Right lung (tissue), 5 donors: ENCODE data around the gene CHMP4B. TPM values are rescaled to one million over a fixed set of nuclear protein-coding genes. Genes with fewer than 3 reads are reported as not detected.
A peak's percentile ranks its signal among the peaks of the same experiment; 100 is the strongest.
"Not testable (repeated sequence)": the region's sequence is repeated elsewhere in the genome, so short reads cannot be mapped to it uniquely, and the experiment has no call there.

Experiments
- DNase-seq, 2 donors: peaks; one replicate each; pipeline ENCODE4 v3.0.0-alpha.2; 2013
- polyA plus RNA-seq, 5 donors: library from polyadenylated mRNA; unstranded; fragments of 120-200 nt; gene quantifications; one replicate each; pipeline versions ENCODE4 v1.2.1 to v1.2.3, GENCODE V29; 2013; ENCODE audit warnings: inconsistent platforms in 1 of 5, low replicate concordance in 1 of 5; ENCODE audit not compliant: insufficient read length in 5 of 5, insufficient read depth in 1 of 5

Gene CHMP4B
- polyA plus RNA-seq, 5 donors: 103 to 124 (median 117) TPM

GRCh38 chr20:33788351-33789049, 22.6 kb upstream of the CHMP4B start:
- DNase-seq: no peak

- DNase-seq: peak; percentile 68 to 71
Observed at GRCh38 chr20:33789109-33789857, 21.9 kb upstream of the CHMP4B start.

GRCh38 chr20:33789858-33790182, 21.3 kb upstream of the CHMP4B start:
- no peak for DNase-seq

- DNase-seq: no peak
Observed at GRCh38 chr20:33790566-33790965, 20.6 kb upstream of the CHMP4B start.

GRCh38 chr20:33791021-33791420, 20.1 kb upstream of the CHMP4B start:
- no peak for DNase-seq

- DNase-seq: no peak
Observed at GRCh38 chr20:33791540-33791939, 19.6 kb upstream of the CHMP4B start.

- DNase-seq: no peak
Observed at GRCh38 chr20:33791959-33792597, 19.1 kb upstream of the CHMP4B start.

- not testable (repeated sequence) for DNase-seq
Observed at GRCh38 chr20:33792598-33792989, 18.6 kb upstream of the CHMP4B start.

GRCh38 chr20:33793011-33793931, 17.9 kb upstream of the CHMP4B start:
- no peak for DNase-seq

- DNase-seq: peak in 1 of 2 donors; percentile 56
Observed at GRCh38 chr20:33796263-33796906, 14.8 kb upstream of the CHMP4B start.

- DNase-seq: no peak
Observed at GRCh38 chr20:33796907-33797544, 14.1 kb upstream of the CHMP4B start.

GRCh38 chr20:33798444-33798843, 12.7 kb upstream of the CHMP4B start:
- DNase-seq: no peak

GRCh38 chr20:33803921-33804337, 7.2 kb upstream of the CHMP4B start:
- no peak for DNase-seq

- DNase-seq: no peak
Observed at GRCh38 chr20:33808388-33808787, 2.8 kb upstream of the CHMP4B start.

GRCh38 chr20:33810259-33810658, 889 bp upstream of the CHMP4B start:
- DNase-seq: no peak

- DNase-seq: no peak
Observed at GRCh38 chr20:33811776-33812151, 616 bp downstream of the CHMP4B start.

- no peak for DNase-seq
Observed at GRCh38 chr20:33812152-33812849, 1.2 kb downstream of the CHMP4B start.

- no peak for DNase-seq
Observed at GRCh38 chr20:33812908-33813462, 1.8 kb downstream of the CHMP4B start.

GRCh38 chr20:33814238-33814712, 3.1 kb downstream of the CHMP4B start:
- no peak for DNase-seq

- DNase-seq: no peak
Observed at GRCh38 chr20:33815671-33816070, 4.5 kb downstream of the CHMP4B start.
